K562 (cell line): Measurements from ENCODE around the gene FAM227A. TPM values are rescaled to one million over a fixed set of nuclear protein-coding genes. Genes with fewer than 3 reads are reported as not detected.

ENCODE experiments used
- ATF3 ChIP-seq, 2 experiments: fragments of 450-650 bp in 1 of 2; sonication (generic) in 1 of 2; formaldehyde crosslinking in 1 of 2; IDR thresholded peaks in 1 of 2; conservative IDR thresholded peaks in 1 of 2; 2 replicates each; pipeline versions ENCODE4 v1.6.1 to v1.8.1; 2016 to 2023; ENCODE audit warnings: mild to moderate bottlenecking in 2 of 2, moderate library complexity in 2 of 2, inconsistent platforms in 1 of 2, missing genetic modification reagents in 1 of 2
- ATF4 ChIP-seq: fragments of 450-650 bp; formaldehyde crosslinking; IDR thresholded peaks from 2 replicates; pipeline ENCODE4 v1.4.0; 2022; ENCODE audit warnings: mild to moderate bottlenecking, moderate library complexity
- CTBP1 ChIP-seq: fragments of 450-650 bp; IDR thresholded peaks from 2 replicates; pipeline ENCODE4 v1.6.1; 2016; ENCODE audit warnings: borderline replicate concordance
- CUX1 ChIP-seq: fragments of 200-800 bp; sonication (Bioruptor generic); IDR thresholded peaks from 2 replicates; pipeline ENCODE4 v1.6.1; 2016; ENCODE audit warnings: missing genetic modification characterization, missing compliant biosample characterization
- ERF ChIP-seq: fragments of 450-650 bp; formaldehyde crosslinking; IDR thresholded peaks from 2 replicates; pipeline ENCODE4 v1.4.0; 2020; ENCODE audit warnings: mild to moderate bottlenecking, mixed read lengths
- GMEB1 ChIP-seq: fragments of 250-450 bp; sonication (Bioruptor Pico); IDR thresholded peaks from 2 replicates; pipeline ENCODE4 v1.4.0; 2020; ENCODE audit warnings: mild to moderate bottlenecking
- HMGN3 ChIP-seq: IDR thresholded peaks from 2 replicates; pipeline ENCODE4 v1.6.1; 2011; ENCODE audit warnings: borderline replicate concordance, low read depth, mild to moderate bottlenecking, mixed read lengths, low read length; ENCODE audit not compliant: insufficient read length; ENCODE audit errors: extremely low read depth
- KAT7 ChIP-seq: sonication (generic); formaldehyde crosslinking; IDR thresholded peaks from 2 replicates; pipeline ENCODE4 v1.8.0; 2022; ENCODE audit warnings: missing genetic modification reagents, mild to moderate bottlenecking, borderline replicate concordance
- MAZ ChIP-seq, 2 experiments: fragments of 450-650 bp in 1 of 2; sonication (generic) in 1 of 2; formaldehyde crosslinking; IDR thresholded peaks in 1 of 2; conservative IDR thresholded peaks in 1 of 2; 2 replicates each; pipeline versions ENCODE4 v1.4.0 to v1.5.0; 2020; ENCODE audit warnings: mild to moderate bottlenecking in 1 of 2, missing genetic modification reagents in 1 of 2
- MED1 ChIP-seq: sonication (generic); formaldehyde crosslinking; IDR thresholded peaks from 2 replicates; pipeline ENCODE4 v1.8.1; 2023; ENCODE audit warnings: missing genetic modification reagents, borderline replicate concordance
- PTTG1 ChIP-seq: fragments of 450-650 bp; IDR thresholded peaks from 2 replicates; pipeline ENCODE4 v1.6.1; 2016; ENCODE audit warnings: low read depth, mild to moderate bottlenecking, missing genetic modification characterization, missing compliant biosample characterization
- TCF3 ChIP-seq: sonication (generic); formaldehyde crosslinking; IDR thresholded peaks from 2 replicates; pipeline ENCODE4 v1.4.0; 2020; ENCODE audit warnings: mild to moderate bottlenecking, missing genetic modification reagents
- TOE1 ChIP-seq, 2 experiments: fragments of 450-650 bp in 1 of 2; sonication (generic) in 1 of 2; formaldehyde crosslinking in 1 of 2; IDR thresholded peaks; 2 replicates each; pipeline versions ENCODE4 v1.7.1 to v1.8.0; 2016 to 2022; ENCODE audit warnings: borderline replicate concordance in 2 of 2, mild to moderate bottlenecking in 2 of 2, antibody characterized with exemption in 1 of 2, inconsistent platforms in 1 of 2, low read depth in 1 of 2, missing genetic modification reagents in 1 of 2, moderate library complexity in 1 of 2
- ZNF175 ChIP-seq: fragments of 200-800 bp; sonication (Bioruptor generic); IDR thresholded peaks from 2 replicates; pipeline ENCODE4 v1.6.1; 2016; ENCODE audit warnings: low read depth, mild to moderate bottlenecking, missing genetic modification characterization, missing compliant biosample characterization
- ZNF263 ChIP-seq: sonication (generic); formaldehyde crosslinking; IDR thresholded peaks from 2 replicates; pipeline ENCODE4 v1.8.0; 2022; ENCODE audit warnings: mild to moderate bottlenecking, missing genetic modification reagents, borderline replicate concordance
- polyA plus RNA-seq, 8 experiments: library from polyadenylated mRNA; depleted of rRNA in 4 of 8; stranded (reverse) in 5 of 8; unstranded in 3 of 8; fragments of >200 nt; fragmentation: Nextera tagmentation in 2 of 8; fragmentation: Illumina TruSeq in 1 of 8; extraction: Ambion mirVana in 2 of 8; extraction: Trizol in 1 of 8; gene quantifications; 2 replicates each; pipeline versions ENCODE4 v1.2.1 to v1.2.3, GENCODE V29; 2011 to 2014; ENCODE audit warnings: inconsistent platforms in 1 of 8, missing spikeins in 1 of 8
- total RNA-seq, 7 experiments: library from RNA; depleted of rRNA in 6 of 7; stranded (reverse); fragments of >200 nt in 6 of 7; fragmentation: Illumina TruSeq in 2 of 7; extraction: Trizol in 2 of 7; gene quantifications; 2 replicates each; pipeline versions ENCODE4 v1.2.1 to v1.2.3, GENCODE V29; 2011 to 2021; ENCODE audit warnings: low replicate concordance in 1 of 7

FAM227A gene
- total and polyA plus RNA-seq, 9 of the 15 experiments (the other 6 are each of a cell fraction or from before 2014, with no cell fraction given), result 0.10 to 2.2 (median 0.83) TPM

- TF ChIP-seq ATF3 (IDR thresholded peaks at IDR 0.05), result peak; percentile 98
- TF ChIP-seq ATF3 (CRISPR knock-in tag; conservative IDR thresholded peaks at IDR 0.05), result peak; percentile 32; the same call in 1 of the 2 replicates
- 0 out of 2 replicates have a peak, but pooled peaks have one; percentile 23 for TF ChIP-seq ATF4 (CRISPR knock-in tag)
- peak; percentile 34 for TF ChIP-seq KAT7
- TF ChIP-seq PTTG1 (tag), result no peak
- TF ChIP-seq ERF (CRISPR knock-in tag), result 0 out of 2 replicates have a peak, but pooled peaks have one; percentile 26
- TF ChIP-seq MED1 (CRISPR knock-in tag), result no peak; the same call in 1 of the 2 replicates
- no peak for TF ChIP-seq CUX1
- TF ChIP-seq ZNF175 (CRISPR knock-in tag), result 0 out of 2 replicates have a peak, but pooled peaks have one; percentile 64
- peak; percentile 89 for TF ChIP-seq CTBP1
- peak; percentile 59; the same call in 1 of the 2 replicates for TF ChIP-seq ZNF263 (CRISPR knock-in tag)
- TF ChIP-seq HMGN3, result peak; percentile 82
- TF ChIP-seq GMEB1, result peak; percentile 85
- TF ChIP-seq MAZ (CRISPR knock-in tag; conservative IDR thresholded peaks at IDR 0.05 in 1 of 2, IDR thresholded peaks at IDR 0.05 in 1 of 2), result peak; percentile 88 to 98
- peak; percentile 54; the same call in 1 of the 2 replicates for TF ChIP-seq TOE1 (IDR thresholded peaks at IDR 0.05; ENCODE audit: borderline replicate concordance)
- TF ChIP-seq TOE1 (CRISPR knock-in tag; IDR thresholded peaks at IDR 0.05; ENCODE audit: borderline replicate concordance, low read depth), result 0 out of 2 replicates have a peak, but pooled peaks have one; percentile 11
- peak; percentile 26; the same call in 1 of the 2 replicates for TF ChIP-seq TCF3 (CRISPR knock-in tag)
Observed at GRCh38 chr22:38700789-38701628, 44.8 kb upstream of the FAM227A start, which contains the start of gene JOSD1 (continued).
